H1 (cell line): ENCODE results near the gene INPP4B. TPM values are rescaled to one million over a fixed set of nuclear protein-coding genes. Genes with fewer than 3 reads are reported as not detected.

Experiments
- CTCF ChIA-PET: fragments of 300-600 bp; sonication (Branson Sonifier 250); formaldehyde crosslinking; loops from one replicate; lab custom pipeline; 2021; ENCODE audit not compliant: partially characterized antibody; lab: Charles Lee
- POLR2A ChIA-PET: fragments of 300-600 bp; sonication (Branson Sonifier 250); formaldehyde crosslinking; loops from one replicate; lab custom pipeline; 2021; ENCODE audit warnings: inconsistent platforms; ENCODE audit not compliant: partially characterized antibody; lab: Charles Lee
- DNase-seq, 2 experiments: peaks; one replicate each; pipeline versions ENCODE4 v3.0.0 to v3.0.0-alpha.2; 2010 to 2022; ENCODE audit warnings: low spot score in 2 of 2, low read depth in 1 of 2, mixed read lengths in 1 of 2
- FAIRE-seq: peaks from 2 replicates; lab custom pipeline; 2011; peaks lifted over from hg19 to GRCh38; lab: Jason Lieb, UNC
- H2AFZ ChIP-seq: 2 replicates; pipeline ENCODE4 v1.8.1; 2012; ENCODE audit warnings: low read length, inconsistent platforms
- H2AK5ac ChIP-seq: 2 replicates; pipeline ENCODE4 v1.6.1; 2013; ENCODE audit warnings: low read depth, low read length
- H2BK120ac ChIP-seq: replicated peaks from 2 replicates; pipeline ENCODE3; 2013; ENCODE audit warnings: low read depth, low read length, inconsistent platforms
- H2BK12ac ChIP-seq: 2 replicates; pipeline ENCODE4 v1.6.1; 2013; ENCODE audit warnings: low read depth, low read length
- H2BK15ac ChIP-seq: 2 replicates; pipeline ENCODE4 v1.6.1; 2013; ENCODE audit warnings: low read length
- H2BK20ac ChIP-seq: 2 replicates; pipeline ENCODE4 v1.6.1; 2013; ENCODE audit warnings: low read length
- H2BK5ac ChIP-seq: 2 replicates; pipeline ENCODE4 v1.6.1; 2013; ENCODE audit warnings: low read depth, low read length
- H3K14ac ChIP-seq: 2 replicates; pipeline ENCODE4 v1.6.1; 2013; ENCODE audit warnings: inconsistent platforms; ENCODE audit not compliant: insufficient read length
- H3K18ac ChIP-seq: 2 replicates; pipeline ENCODE4 v1.6.1; 2013; ENCODE audit warnings: low read length; ENCODE audit errors: extremely low read depth
- H3K23ac ChIP-seq: 2 replicates; pipeline ENCODE4 v1.6.1; 2013; ENCODE audit warnings: inconsistent platforms; ENCODE audit not compliant: insufficient read length
- H3K23me2 ChIP-seq: 2 replicates; pipeline ENCODE4 v1.6.1; 2013; ENCODE audit warnings: low read depth, low read length
- H3K27ac ChIP-seq: 2 replicates; pipeline ENCODE4 v1.6.1; 2011; ENCODE audit warnings: low read depth, low read length, inconsistent platforms
- H3K27me3 ChIP-seq, 4 experiments: replicated peaks in 1 of 4; 1 replicate in 1 of 4; 2 replicates in 3 of 4; pipeline versions ENCODE4 v1.6.1 to v1.8.1; 2011 to 2013; ENCODE audit warnings: low read length in 3 of 4, mild to moderate bottlenecking in 3 of 4, inconsistent platforms in 2 of 4, mixed read lengths in 2 of 4, moderate library complexity in 1 of 4; ENCODE audit not compliant: control insufficient read depth in 3 of 4, insufficient read depth in 3 of 4; ENCODE audit errors: extremely low read depth in 1 of 4
- H3K36me3 ChIP-seq, 4 experiments: 2 replicates each; pipeline versions ENCODE4 v1.6.1 to v1.8.1; 2011 to 2013; ENCODE audit warnings: mild to moderate bottlenecking in 4 of 4, low read length in 3 of 4, moderate library complexity in 2 of 4, control low read depth in 1 of 4, inconsistent platforms in 1 of 4; ENCODE audit not compliant: insufficient read depth in 4 of 4, control insufficient read depth in 2 of 4
- H3K4ac ChIP-seq: replicated peaks from 2 replicates; pipeline ENCODE3; 2013; ENCODE audit warnings: low read length, low read depth, mixed read lengths, inconsistent platforms; ENCODE audit not compliant: insufficient read length
- H3K4me1 ChIP-seq, 4 experiments: replicated peaks in 1 of 4; 1 replicate in 1 of 4; 2 replicates in 3 of 4; pipeline versions ENCODE4 v1.6.1 to v1.8.1; 2011 to 2013; ENCODE audit warnings: low read length in 3 of 4, inconsistent platforms in 2 of 4, mixed read lengths in 1 of 4; ENCODE audit not compliant: insufficient read depth in 4 of 4, control insufficient read depth in 3 of 4
- H3K4me2 ChIP-seq, 2 experiments: 2 replicates each; pipeline versions ENCODE4 v1.6.1 to v1.8.1; 2011 to 2013; ENCODE audit warnings: low read depth in 2 of 2, low read length in 2 of 2, control low read depth in 1 of 2, inconsistent platforms in 1 of 2, mild to moderate bottlenecking in 1 of 2; ENCODE audit not compliant: insufficient read depth in 1 of 2
- H3K4me3 ChIP-seq, 4 experiments: fragments of 200-600, 300-600 bp in 1 of 4; sonication (generic), shearing (Covaris generic), sonication (Bioruptor Twin) in 1 of 4; 2 replicates each; pipeline versions ENCODE4 v1.5.1 to v1.8.1; 2011 to 2016; ENCODE audit warnings: low read length in 4 of 4, low read depth in 3 of 4, control low read depth in 2 of 4, inconsistent platforms in 2 of 4, mild to moderate bottlenecking in 2 of 4, mixed read lengths in 1 of 4, moderate library complexity in 1 of 4; ENCODE audit not compliant: insufficient read depth in 2 of 4; ENCODE audit errors: extremely low read depth in 1 of 4
- H3K56ac ChIP-seq: replicated peaks from 2 replicates; pipeline ENCODE3; 2013; ENCODE audit warnings: low read depth, mild to moderate bottlenecking, mixed read lengths, low read length, inconsistent platforms; ENCODE audit not compliant: insufficient read length
- H3K79me1 ChIP-seq: 2 replicates; pipeline ENCODE4 v1.6.1; 2013; ENCODE audit warnings: low read depth, low read length, control low read depth
- H3K79me2 ChIP-seq, 2 experiments: 2 replicates each; pipeline versions ENCODE4 v1.6.1 to v1.8.1; 2012 to 2013; ENCODE audit warnings: low read length in 2 of 2, mild to moderate bottlenecking in 2 of 2, inconsistent platforms in 1 of 2; ENCODE audit not compliant: insufficient read depth in 2 of 2, control insufficient read depth in 1 of 2
- H3K9ac ChIP-seq, 4 experiments: replicated peaks in 1 of 4; 1 replicate in 1 of 4; 2 replicates in 3 of 4; pipeline versions ENCODE4 v1.6.1 to v1.8.1; 2011 to 2013; ENCODE audit warnings: low read depth in 3 of 4, low read length in 3 of 4, control low read depth in 2 of 4, mild to moderate bottlenecking in 2 of 4, moderate library complexity in 2 of 4, inconsistent platforms in 1 of 4; ENCODE audit errors: extremely low read depth in 1 of 4
- H3K9me3 ChIP-seq, 2 experiments: 2 replicates each; pipeline versions ENCODE4 v1.6.1 to v1.8.1; 2012 to 2013; ENCODE audit warnings: mild to moderate bottlenecking in 2 of 2, moderate library complexity in 2 of 2, control low read depth in 1 of 2, inconsistent platforms in 1 of 2, low read depth in 1 of 2, low read length in 1 of 2, mixed read lengths in 1 of 2; ENCODE audit not compliant: insufficient read depth in 2 of 2
- H4K20me1 ChIP-seq, 2 experiments: replicated peaks in 1 of 2; 2 replicates each; pipeline versions ENCODE3 to v1.8.1; 2011 to 2013; ENCODE audit warnings: inconsistent platforms in 2 of 2, low read length in 2 of 2, mild to moderate bottlenecking in 1 of 2; ENCODE audit not compliant: insufficient read depth in 2 of 2, control insufficient read depth in 1 of 2
- H4K5ac ChIP-seq: 2 replicates; pipeline ENCODE4 v1.6.1; 2013; ENCODE audit warnings: low read length, low read depth, mixed read lengths, inconsistent platforms; ENCODE audit not compliant: insufficient read length
- H4K8ac ChIP-seq: 2 replicates; pipeline ENCODE4 v1.8.0; 2013; ENCODE audit warnings: mild to moderate bottlenecking, moderate library complexity, low read length, inconsistent platforms; ENCODE audit not compliant: insufficient read depth; ENCODE audit errors: extremely low read depth
- H4K91ac ChIP-seq: replicated peaks from 2 replicates; pipeline ENCODE3; 2013; ENCODE audit warnings: low read length, mixed read lengths, inconsistent platforms; ENCODE audit not compliant: insufficient read length
- BACH1 ChIP-seq: IDR thresholded peaks from 2 replicates; pipeline ENCODE4 v1.6.1; 2012; ENCODE audit warnings: low read length, improper control_type of control experiment
- CHD2 ChIP-seq: IDR thresholded peaks from 2 replicates; pipeline ENCODE4 v1.6.1; 2012; ENCODE audit warnings: low read length, improper control_type of control experiment
- CREB1 ChIP-seq: IDR thresholded peaks from 2 replicates; pipeline ENCODE4 v1.6.1; 2012; ENCODE audit warnings: inconsistent platforms
- CTBP2 ChIP-seq: IDR thresholded peaks from 2 replicates; pipeline ENCODE4 v1.7.0; 2011; ENCODE audit warnings: borderline replicate concordance, mild to moderate bottlenecking, moderate library complexity, mixed read lengths, low read length; ENCODE audit not compliant: insufficient read depth, insufficient read length
- PHF8 ChIP-seq: fragments of 200-600 bp; sonication (generic); conservative IDR thresholded peaks from 2 replicates; pipeline ENCODE4 v1.7.1; 2012; ENCODE audit warnings: low read depth, mild to moderate bottlenecking, inconsistent platforms, low read length, moderate library complexity
- TCF12 ChIP-seq: IDR thresholded peaks from 2 replicates; pipeline ENCODE4 v1.6.1; 2011; ENCODE audit warnings: low read depth, mild to moderate bottlenecking, low read length
- TEAD4 ChIP-seq: IDR thresholded peaks from 2 replicates; pipeline ENCODE4 v1.6.1; 2012; ENCODE audit warnings: low read depth, low read length, inconsistent platforms, mixed read lengths
- WGBS, 2 experiments: shearing (Covaris generic) in 1 of 2; methylation state at CpG; one replicate each; pipeline versions ENCODE4 v1.1.6 to v1.1.7; 2013 to 2015; ENCODE audit warnings: low lambda C conversion rate in 2 of 2, mixed read lengths in 2 of 2, inconsistent platforms in 1 of 2, low coverage in 1 of 2, missing lambda C conversion rate in 1 of 2; ENCODE audit not compliant: insufficient replicate concordance in 2 of 2, insufficient coverage in 1 of 2, insufficient read length in 1 of 2; ENCODE audit errors: extremely low coverage in 1 of 2, missing lambda C conversion rate in 1 of 2; 5-methylcytosine and 5-hydroxymethylcytosine counted together
- polyA plus RNA-seq, 7 experiments: library from polyadenylated mRNA; depleted of rRNA in 3 of 7; stranded (reverse) in 5 of 7; unstranded in 2 of 7; fragments of >200 nt in 5 of 7; fragments of 200-250 nt in 2 of 7; gene quantifications; 1 replicate in 5 of 7; 2 replicates in 1 of 7; 4 replicates in 1 of 7; pipeline versions ENCODE4 v1.2.1 to v1.2.3, GENCODE V29; 2011 to 2013; ENCODE audit warnings: missing spikeins in 2 of 7, mixed read lengths in 2 of 7
- total RNA-seq: library from RNA; stranded (reverse); fragmentation: NEBNext Ultra II Directional; extraction: Animal tissue kit (Norgen Biotek cat#: 25700); gene quantifications from 2 replicates; pipeline ENCODE4 v1.2.1, GENCODE V29; 2021

The INPP4B gene
- total and polyA plus RNA-seq, 2 of the 8 experiments (the other 6 are each of a cell fraction or from before 2014, with no cell fraction given), result 0.11 to 0.54 TPM

DNA sequence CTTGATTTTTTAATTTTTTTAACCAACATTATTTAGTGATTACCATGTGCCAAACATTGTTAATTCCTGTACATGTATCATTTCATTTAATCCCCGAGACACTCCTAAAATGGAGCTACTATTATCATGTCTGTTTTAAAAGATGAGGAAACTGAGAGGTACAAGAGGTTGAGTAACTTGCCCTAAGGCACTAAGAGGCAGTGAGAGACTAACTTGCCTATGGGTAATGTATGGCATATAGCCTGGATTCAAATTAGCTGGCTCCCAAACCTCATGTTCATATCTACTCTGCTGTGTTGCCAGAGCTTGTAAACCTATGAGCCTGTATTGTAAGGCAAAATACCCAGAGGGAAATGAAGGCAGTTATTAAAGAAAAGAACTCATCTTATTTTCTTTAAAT, 766.1 kb downstream of the INPP4B start:
- no peak overlapping the region for H2BK15ac ChIP-seq
- no peaks in the 10 kb centered on the region for H3K27me3 ChIP-seq
- H3K4me2 ChIP-seq, result no peak overlapping the region
- H2BK12ac ChIP-seq, result no peak overlapping the region
- 100% methylated on average over 1 of the region's 1 CpG; no CpG with 5 or more reads in 1 of the 2 experiments for WGBS, 2 experiments
- H3K4me3 ChIP-seq, result no peak overlapping the region
- no peaks in the 10 kb centered on the region for H4K20me1 ChIP-seq
- H3K79me1 ChIP-seq, result no peaks in the 10 kb centered on the region
- no peak overlapping the region for H2AFZ ChIP-seq
- no peak overlapping the region for H2AK5ac ChIP-seq
- no peak for DNase-seq
- H2BK5ac ChIP-seq, result no peak overlapping the region
- H4K5ac ChIP-seq, result no peak overlapping the region
- no peaks in the 10 kb centered on the region for H3K36me3 ChIP-seq
- no peak overlapping the region for H2BK20ac ChIP-seq
- no peak for FAIRE-seq
- no peak overlapping the region for H3K18ac ChIP-seq
- no peak overlapping the region for H4K91ac ChIP-seq
- H3K79me2 ChIP-seq, result no peaks in the 10 kb centered on the region
- no peaks in the 10 kb centered on the region for H3K23me2 ChIP-seq
- no peak overlapping the region for H2BK120ac ChIP-seq
- no peak overlapping the region for H4K8ac ChIP-seq
- no peak overlapping the region for H3K27ac ChIP-seq
- no peaks in the 10 kb centered on the region for H3K9me3 ChIP-seq
- H3K14ac ChIP-seq, result no peak overlapping the region
- no peak overlapping the region for H3K4ac ChIP-seq
- POLR2A ChIA-PET, result no interaction called here
- no peak overlapping the region for H3K9ac ChIP-seq
- H3K4me1 ChIP-seq, result no peaks in the 10 kb centered on the region
- H3K23ac ChIP-seq, result no peak overlapping the region
- H3K56ac ChIP-seq, result no peak overlapping the region
- CTCF ChIA-PET, result no interaction called here
- no peak for TF ChIP-seq CTBP2
- no peak for TF ChIP-seq BACH1
- no peak for TF ChIP-seq TEAD4
- no peak for TF ChIP-seq PHF8
- no peak for TF ChIP-seq CREB1
- no peak for TF ChIP-seq CHD2
- TF ChIP-seq TCF12, result no peak
